CD8-positive, alpha-beta memory T cell (primary cell): ENCODE measurements around the gene TRIM15. TPM values are rescaled to one million over a fixed set of nuclear protein-coding genes. Genes with fewer than 3 reads are reported as not detected.

Source experiments
- CTCF ChIA-PET: fragments of 350-600 bp; sonication (Branson Sonifier 250); formaldehyde crosslinking; loops from one replicate; lab custom pipeline; 2021; ENCODE audit warnings: antibody characterized with exemption; lab: Charles Lee
- POLR2A ChIA-PET: fragments of 350-600 bp; sonication (Branson Sonifier 250); formaldehyde crosslinking; loops from one replicate; lab custom pipeline; 2021; ENCODE audit warnings: antibody characterized with exemption; lab: Charles Lee
- DNase-seq, 5 donors: peaks; one replicate each; pipeline versions ENCODE4 v3.0.0 to v3.0.0-alpha.2; 2020 to 2022; ENCODE audit warnings: mixed read lengths in 1 of 5
- H3K27ac ChIP-seq: one replicate; pipeline ENCODE4 v1.7.0; 2013; ENCODE audit warnings: low read depth, mild to moderate bottlenecking, low read length, moderate library complexity
- H3K27me3 ChIP-seq: 2 replicates; pipeline ENCODE4 v1.7.0; 2013; ENCODE audit warnings: low read length, mild to moderate bottlenecking; ENCODE audit not compliant: insufficient read depth, poor library complexity, severe bottlenecking
- H3K36me3 ChIP-seq: 2 replicates; pipeline ENCODE4 v1.7.0; 2013; ENCODE audit warnings: mild to moderate bottlenecking, low read length, moderate library complexity; ENCODE audit not compliant: insufficient read depth
- H3K4me1 ChIP-seq: 2 replicates; pipeline ENCODE4 v1.7.0; 2013; ENCODE audit warnings: mild to moderate bottlenecking, low read length, moderate library complexity; ENCODE audit not compliant: insufficient read depth
- H3K4me3 ChIP-seq: 2 replicates; pipeline ENCODE4 v1.7.0; 2013; ENCODE audit warnings: mild to moderate bottlenecking, low read length
- H3K9me3 ChIP-seq: 2 replicates; pipeline ENCODE4 v1.7.0; 2013; ENCODE audit warnings: mild to moderate bottlenecking, low read length
- H3K27ac Mint-ChIP-seq, 8 donors: one replicate each; pipeline ENCODE4 v1.8.0; 2020 to 2021; ENCODE audit warnings: mixed read lengths in 8 of 8, mild to moderate bottlenecking in 6 of 8, inconsistent platforms in 3 of 8, moderate library complexity in 3 of 8
- H3K27me3 Mint-ChIP-seq, 2 donors: one replicate each; pipeline ENCODE4 v1.8.0; 2020 to 2021; ENCODE audit warnings: mixed read lengths in 2 of 2, mild to moderate bottlenecking in 1 of 2, moderate library complexity in 1 of 2
- H3K36me3 Mint-ChIP-seq, 3 donors: one replicate each; pipeline ENCODE4 v1.8.0; 2020 to 2021; ENCODE audit warnings: mixed read lengths in 3 of 3, inconsistent platforms in 1 of 3, mild to moderate bottlenecking in 1 of 3
- H3K4me1 Mint-ChIP-seq, 3 donors: one replicate each; pipeline ENCODE4 v1.8.0; 2020 to 2021; ENCODE audit warnings: mixed read lengths in 3 of 3, inconsistent platforms in 1 of 3, mild to moderate bottlenecking in 1 of 3
- H3K4me3 Mint-ChIP-seq, 7 donors: one replicate each; pipeline ENCODE4 v1.8.0; 2020 to 2021; ENCODE audit warnings: mixed read lengths in 7 of 7, mild to moderate bottlenecking in 6 of 7, moderate library complexity in 4 of 7, inconsistent platforms in 2 of 7
- H3K9me3 Mint-ChIP-seq, 5 donors: one replicate each; pipeline ENCODE4 v1.8.0; 2020 to 2022; ENCODE audit warnings: mixed read lengths in 5 of 5, mild to moderate bottlenecking in 3 of 5, moderate library complexity in 2 of 5, inconsistent platforms in 1 of 5
- polyA plus RNA-seq: library from polyadenylated mRNA; unstranded; fragments of 300-500 nt; fragmentation: Illumina TruSeq; gene quantifications from one replicate; pipeline ENCODE4 v1.2.3, GENCODE V29; 2021
- total RNA-seq, 2 experiments: library from RNA; stranded (reverse); gene quantifications; one replicate each; pipeline ENCODE4 v1.2.3, GENCODE V29; 2021

Gene TRIM15
- total and polyA plus RNA-seq, 3 experiments from 2014 or later, result not detected

- H3K36me3 Mint-ChIP-seq, result peaks cover 0 to 39% (median 8%) of the 10 kb centered on the region in 3 donors
- H3K4me3 ChIP-seq, result peak overlapping the region; percentile 78
- no peaks in the 10 kb centered on the region for H3K9me3 ChIP-seq
- H3K9me3 Mint-ChIP-seq, result no peaks in the 10 kb centered on the region
- CTCF ChIA-PET, result no interaction called here
- H3K27me3 ChIP-seq, result no peaks in the 10 kb centered on the region
- POLR2A ChIA-PET, result interaction anchor here (0.7 kb wide), 1 partner anchor 531 kb away, joined by 3 read pairs; no protein-coding TSS in a partner anchor
- no peaks in the 10 kb centered on the region for H3K27me3 Mint-ChIP-seq
- peak overlapping the region; percentile 87 to 98 (median 94) for H3K4me3 Mint-ChIP-seq
- peaks cover 52% of the 10 kb centered on the region for H3K4me1 ChIP-seq
- H3K4me1 Mint-ChIP-seq, result peaks cover 63 to 75% (median 71%) of the 10 kb centered on the region in 3 donors
- no peak for DNase-seq
- no peaks in the 10 kb centered on the region for H3K36me3 ChIP-seq
- no peak overlapping the region for H3K27ac ChIP-seq
- H3K27ac Mint-ChIP-seq, result peak overlapping the region; percentile 9 to 100 (median 99)
Measured at GRCh38 chr6:30211899-30212298, 48.6 kb downstream of the TRIM15 start.

GRCh38 chr6:30212865-30213666, 49.7 kb downstream of the TRIM15 start, which contains the start of gene TRIM26:
TRIM26 (minus strand) TSS chr6:30213406; CDS start chr6:30199103, 14,303 bp downstream.
- CTCF ChIA-PET, result interaction anchor here (1.0 to 2.5 kb wide), 3 partner anchors 9 to 82 kb away, joined by 3 to 8 read pairs (median 3); no protein-coding TSS in a partner anchor
- peak; percentile 93 to 98 (median 98) for DNase-seq
- Mint-ChIP-seq H3K4me1 (peaks cover 54 to 64% (median 60%) of the 10 kb centered on the region in 3 donors), H3K36me3 (peaks cover 0 to 31% (median 8%) of the 10 kb centered on the region in 3 donors), H3K9me3 (no peaks in the 10 kb centered on the region), H3K27me3 (no peaks in the 10 kb centered on the region), H3K4me3 (peak within 1 kb of the TSS; percentile 87 to 98 (median 94)), H3K27ac (peak within 1 kb of the TSS; percentile 96 to 100 (median 100))
- Histone ChIP-seq H3K27ac (peak within 1 kb of the TSS; percentile 97), H3K9me3 (no peaks in the 10 kb centered on the region), H3K36me3 (no peaks in the 10 kb centered on the region), H3K27me3 (no peaks in the 10 kb centered on the region), H3K4me3 (peak within 1 kb of the TSS; percentile 78), H3K4me1 (peaks cover 44% of the 10 kb centered on the region)
- POLR2A ChIA-PET, result interaction anchor here (0.6 to 2.6 kb wide), 7 partner anchors 15 to 1438 kb away, joined by 3 to 24 read pairs (median 3); partner anchors contain the start of genes PPP1R11 and TRIM39

- Histone ChIP-seq H3K4me1 (peaks cover 39% of the 10 kb centered on the region), H3K4me3 (peak overlapping the region; percentile 78), H3K36me3 (no peaks in the 10 kb centered on the region), H3K27me3 (no peaks in the 10 kb centered on the region), H3K9me3 (no peaks in the 10 kb centered on the region), H3K27ac (peak overlapping the region; percentile 97)
- H3K27me3 Mint-ChIP-seq, result no peaks in the 10 kb centered on the region
- no peaks in the 10 kb centered on the region for H3K9me3 Mint-ChIP-seq
- no peak for DNase-seq
- peak overlapping the region; percentile 96 to 100 (median 100) for H3K27ac Mint-ChIP-seq
- POLR2A ChIA-PET, result interaction anchor here (0.9 to 2.6 kb wide), 4 partner anchors 15 to 401 kb away, joined by 3 to 24 read pairs (median 10); partner anchors contain the start of genes PPP1R11 and TRIM39
- H3K36me3 Mint-ChIP-seq, result peaks cover 0 to 29% (median 8%) of the 10 kb centered on the region in 3 donors
- H3K4me1 Mint-ChIP-seq, result peaks cover 49 to 58% (median 54%) of the 10 kb centered on the region in 3 donors
- CTCF ChIA-PET, result interaction anchor here (1.2 to 2.5 kb wide), 2 partner anchors 9 to 15 kb away, joined by 3 to 8 read pairs; no protein-coding TSS in a partner anchor
- H3K4me3 Mint-ChIP-seq, result peak overlapping the region; percentile 87 to 98 (median 94)
Measured at GRCh38 chr6:30213667-30213956, 50.3 kb downstream of the TRIM15 start.

GRCh38 chr6:30213957-30214656, 50.8 kb downstream of the TRIM15 start:
- H3K27ac Mint-ChIP-seq, result peak overlapping the region; percentile 96 to 100 (median 100)
- POLR2A ChIA-PET, result interaction anchor here (0.6 to 2.6 kb wide), 5 partner anchors 14 to 153 kb away, joined by 3 to 24 read pairs (median 9); partner anchors contain the start of genes POLR1H, PPP1R11 and TRIM39
- H3K4me1 ChIP-seq, result peaks cover 34% of the 10 kb centered on the region
- H3K27ac ChIP-seq, result peak overlapping the region; percentile 97
- H3K4me3 ChIP-seq, result peak overlapping the region; percentile 78
- peaks cover 0 to 25% (median 8%) of the 10 kb centered on the region in 3 donors for H3K36me3 Mint-ChIP-seq
- H3K27me3 ChIP-seq, result no peaks in the 10 kb centered on the region
- H3K9me3 Mint-ChIP-seq, result no peaks in the 10 kb centered on the region
- peaks cover 46 to 53% (median 51%) of the 10 kb centered on the region in 3 donors for H3K4me1 Mint-ChIP-seq
- no peaks in the 10 kb centered on the region for H3K27me3 Mint-ChIP-seq
- CTCF ChIA-PET, result interaction anchor here (2.5 kb wide), 1 partner anchor 14 kb away, joined by 8 read pairs; no protein-coding TSS in a partner anchor
- DNase-seq, result peak; percentile 67 to 86 (median 75)
- no peaks in the 10 kb centered on the region for H3K9me3 ChIP-seq
- no peaks in the 10 kb centered on the region for H3K36me3 ChIP-seq
- H3K4me3 Mint-ChIP-seq, result peak overlapping the region; percentile 87 to 98 (median 94)

GRCh38 chr6:30214657-30214982, 51.3 kb downstream of the TRIM15 start:
- POLR2A ChIA-PET, result interaction anchor here (0.6 to 2.6 kb wide), 4 partner anchors 13 to 154 kb away, joined by 3 to 24 read pairs (median 6); partner anchors contain the start of genes POLR1H, PPP1R11 and TRIM39
- H3K9me3 ChIP-seq, result no peaks in the 10 kb centered on the region
- H3K27ac ChIP-seq, result peak overlapping the region; percentile 97
- peaks cover 0 to 23% (median 8%) of the 10 kb centered on the region in 3 donors for H3K36me3 Mint-ChIP-seq
- H3K4me3 Mint-ChIP-seq, result peak overlapping the region; percentile 87 to 98 (median 94)
- H3K4me1 Mint-ChIP-seq, result peaks cover 46 to 53% (median 51%) of the 10 kb centered on the region in 3 donors
- H3K27me3 ChIP-seq, result no peaks in the 10 kb centered on the region
- CTCF ChIA-PET, result interaction anchor here (2.5 kb wide), 1 partner anchor 14 kb away, joined by 8 read pairs; no protein-coding TSS in a partner anchor
- H3K4me1 ChIP-seq, result peaks cover 29% of the 10 kb centered on the region
- H3K4me3 ChIP-seq, result peak overlapping the region; percentile 78
- H3K9me3 Mint-ChIP-seq, result no peaks in the 10 kb centered on the region
- peak overlapping the region; percentile 96 to 100 (median 100) for H3K27ac Mint-ChIP-seq
- no peaks in the 10 kb centered on the region for H3K36me3 ChIP-seq
- H3K27me3 Mint-ChIP-seq, result no peaks in the 10 kb centered on the region
- no peak for DNase-seq

- no peaks in the 10 kb centered on the region for H3K9me3 Mint-ChIP-seq
- H3K4me1 ChIP-seq, result peaks cover 17% of the 10 kb centered on the region
- H3K9me3 ChIP-seq, result no peaks in the 10 kb centered on the region
- peak overlapping the region in 5 of 7 donors; percentile 11 to 85 (median 60) for H3K4me3 Mint-ChIP-seq
- no peak for DNase-seq
- no peak overlapping the region for H3K27ac ChIP-seq
- no peaks in the 10 kb centered on the region for H3K27me3 Mint-ChIP-seq
- no peaks in the 10 kb centered on the region for H3K36me3 ChIP-seq
- H3K27me3 ChIP-seq, result no peaks in the 10 kb centered on the region
- peaks cover 0 to 18% (median 3%) of the 10 kb centered on the region in 3 donors for H3K36me3 Mint-ChIP-seq
- CTCF ChIA-PET, result interaction anchor here (0.7 to 1.5 kb wide), 3 partner anchors 10 to 190 kb away, joined by 3 read pairs; no protein-coding TSS in a partner anchor
- H3K4me3 ChIP-seq, result no peak overlapping the region
- peaks cover 35 to 40% (median 40%) of the 10 kb centered on the region in 3 donors for H3K4me1 Mint-ChIP-seq
- POLR2A ChIA-PET, result no interaction called here
- H3K27ac Mint-ChIP-seq, result peak overlapping the region in 6 of 8 donors; percentile 13 to 96 (median 58)
Measured at GRCh38 chr6:30216096-30216495, 52.8 kb downstream of the TRIM15 start.

GRCh38 chr6:30219244-30219643, 55.9 kb downstream of the TRIM15 start:
- ChIA-PET CTCF (interaction anchor here (0.7 to 3.1 kb wide), 12 partner anchors 9 to 192 kb away, joined by 3 to 21 read pairs (median 4); partner anchors contain the start of gene TRIM39), POLR2A (no interaction called here)
- no peak overlapping the region for H3K27ac ChIP-seq
- no peaks in the 10 kb centered on the region for H3K27me3 ChIP-seq
- H3K4me1 Mint-ChIP-seq, result peaks cover 15 to 22% (median 18%) of the 10 kb centered on the region in 3 donors
- H3K27me3 Mint-ChIP-seq, result peaks cover 0 to 3% of the 10 kb centered on the region in 2 donors
- H3K4me3 ChIP-seq, result no peak overlapping the region
- peaks cover 2 to 11% (median 3%) of the 10 kb centered on the region in 3 donors for H3K36me3 Mint-ChIP-seq
- H3K9me3 ChIP-seq, result peaks cover 6% of the 10 kb centered on the region
- DNase-seq, result peak in 2 of 5 donors; percentile 27 to 43
- peaks cover 10 to 17% (median 15%) of the 10 kb centered on the region in 5 donors for H3K9me3 Mint-ChIP-seq
- peaks cover 4% of the 10 kb centered on the region for H3K4me1 ChIP-seq
- H3K36me3 ChIP-seq, result no peaks in the 10 kb centered on the region
- H3K4me3 Mint-ChIP-seq, result peak overlapping the region in 2 of 7 donors; percentile 9 to 22
- H3K27ac Mint-ChIP-seq, result peak overlapping the region in 1 of 8 donors; percentile 79
